Body of pancreas (tissue), 4 donors: ENCODE data around the gene RNU6-1. TPM values are rescaled to one million over a fixed set of nuclear protein-coding genes. Genes with fewer than 3 reads are reported as not detected.
A peak's percentile ranks its signal among the peaks of the same experiment; 100 is the strongest.

Experiments
- ATAC-seq: fragments of 150-250 bp; one replicate; pipeline ENCODE4 v1.9.1; 2016
- DNase-seq, 4 donors: peaks; one replicate each; pipeline ENCODE4 v3.0.0-alpha.2; 2019
- H3K27ac ChIP-seq, 4 donors: fragments of 200-600 bp; sonication (generic); 1 replicate in 3 of 4; 2 replicates in 1 of 4; pipeline versions ENCODE4 v1.5.1 to v1.6.1; 2016 to 2019; ENCODE audit warnings: mild to moderate bottlenecking in 1 of 4, mixed read lengths in 1 of 4, moderate library complexity in 1 of 4
- H3K27me3 ChIP-seq, 2 donors: fragments of 200-600 bp; sonication (generic); one replicate each; pipeline ENCODE4 v1.6.0; 2016; ENCODE audit warnings: mild to moderate bottlenecking in 1 of 2
- H3K36me3 ChIP-seq, 2 donors: fragments of 200-600 bp; sonication (generic); replicated peaks in 1 of 2; 2 replicates each; pipeline ENCODE4 v1.5.1; 2016; ENCODE audit warnings: low read depth in 2 of 2; ENCODE audit not compliant: insufficient read depth in 1 of 2
- H3K4me1 ChIP-seq: fragments of 200-600 bp; sonication (generic); one replicate; pipeline ENCODE4 v1.6.0; 2016
- H3K4me3 ChIP-seq, 2 donors: fragments of 200-600 bp; sonication (generic); 1 replicate in 1 of 2; 2 replicates in 1 of 2; pipeline ENCODE4 v1.5.1; 2016 to 2019
- H3K9me3 ChIP-seq, 3 donors: fragments of 200-600 bp; sonication (generic); 1 replicate in 2 of 3; 2 replicates in 1 of 3; pipeline ENCODE4 v1.5.1; 2016
- POLR2A ChIP-seq, 3 donors: fragments of 450-650 bp; IDR thresholded peaks; one replicate each; pipeline ENCODE4 v1.6.1; 2016; ENCODE audit warnings: antibody characterized with exemption in 3 of 3, mild to moderate bottlenecking in 2 of 3
- WGBS, 2 donors: methylation state at CpG; one replicate each; pipeline ENCODE4 v1.1.5; 2017; 5-methylcytosine and 5-hydroxymethylcytosine counted together
- intact Hi-C: fragments of 100-400 bp; cut with DNase I; formaldehyde crosslinking; loops from one replicate; pipeline ENCODE4 v1.15.1; 2023
- total RNA-seq, 2 donors: library from RNA; depleted of rRNA; stranded (reverse); fragments of >200 nt; gene quantifications; one replicate each; pipeline ENCODE4 v1.1.0, GENCODE V29; 2016
- TF ChIP-seq, protein P1 (sequence below), 7 experiments: fragments of 450-650 bp in 4 of 7; fragments of 200-600 bp in 3 of 7; sonication (generic) in 3 of 7; IDR thresholded peaks; one replicate each; pipeline ENCODE4 v1.5.1; 2016 to 2019; ENCODE audit warnings: antibody characterized with exemption in 7 of 7

The RNU6-1 gene
- total RNA-seq, 2 donors from 2014 or later = not detected

DNA sequence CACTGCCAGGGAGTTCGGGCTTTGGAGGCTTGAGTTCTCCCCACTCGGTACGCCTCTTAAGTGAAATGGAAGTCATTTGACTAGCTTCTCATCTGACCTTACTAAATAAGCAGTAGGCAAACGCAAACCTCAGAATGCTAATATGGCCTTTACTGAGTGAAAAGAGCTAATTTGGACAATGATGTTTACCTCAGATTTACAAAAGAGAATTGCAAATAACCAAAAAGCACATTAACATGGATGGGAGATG is 1.6 kb upstream of the RNU6-1 start:
- intact Hi-C loops = no loop called here
- peaks cover 19% of the 10 kb centered on the region for H3K4me1 ChIP-seq
- no peaks in the 10 kb centered on the region for H3K9me3 ChIP-seq
- ATAC-seq (no peak), DNase-seq (no peak)
- no peak overlapping the region for H3K27ac ChIP-seq
- no peak for TF ChIP-seq POLR2A (IDR thresholded peaks at IDR 0.05)
- TF ChIP-seq, protein P1, sequence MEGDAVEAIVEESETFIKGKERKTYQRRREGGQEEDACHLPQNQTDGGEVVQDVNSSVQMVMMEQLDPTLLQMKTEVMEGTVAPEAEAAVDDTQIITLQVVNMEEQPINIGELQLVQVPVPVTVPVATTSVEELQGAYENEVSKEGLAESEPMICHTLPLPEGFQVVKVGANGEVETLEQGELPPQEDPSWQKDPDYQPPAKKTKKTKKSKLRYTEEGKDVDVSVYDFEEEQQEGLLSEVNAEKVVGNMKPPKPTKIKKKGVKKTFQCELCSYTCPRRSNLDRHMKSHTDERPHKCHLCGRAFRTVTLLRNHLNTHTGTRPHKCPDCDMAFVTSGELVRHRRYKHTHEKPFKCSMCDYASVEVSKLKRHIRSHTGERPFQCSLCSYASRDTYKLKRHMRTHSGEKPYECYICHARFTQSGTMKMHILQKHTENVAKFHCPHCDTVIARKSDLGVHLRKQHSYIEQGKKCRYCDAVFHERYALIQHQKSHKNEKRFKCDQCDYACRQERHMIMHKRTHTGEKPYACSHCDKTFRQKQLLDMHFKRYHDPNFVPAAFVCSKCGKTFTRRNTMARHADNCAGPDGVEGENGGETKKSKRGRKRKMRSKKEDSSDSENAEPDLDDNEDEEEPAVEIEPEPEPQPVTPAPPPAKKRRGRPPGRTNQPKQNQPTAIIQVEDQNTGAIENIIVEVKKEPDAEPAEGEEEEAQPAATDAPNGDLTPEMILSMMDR (IDR thresholded peaks at IDR 0.05) = no peak
- 45 to 56% methylated on average over 4 of the region's 4 CpGs for WGBS, 2 donors
- no peaks in the 10 kb centered on the region for H3K27me3 ChIP-seq
- no peaks in the 10 kb centered on the region for H3K36me3 ChIP-seq
- H3K4me3 ChIP-seq = no peak overlapping the region

DNA sequence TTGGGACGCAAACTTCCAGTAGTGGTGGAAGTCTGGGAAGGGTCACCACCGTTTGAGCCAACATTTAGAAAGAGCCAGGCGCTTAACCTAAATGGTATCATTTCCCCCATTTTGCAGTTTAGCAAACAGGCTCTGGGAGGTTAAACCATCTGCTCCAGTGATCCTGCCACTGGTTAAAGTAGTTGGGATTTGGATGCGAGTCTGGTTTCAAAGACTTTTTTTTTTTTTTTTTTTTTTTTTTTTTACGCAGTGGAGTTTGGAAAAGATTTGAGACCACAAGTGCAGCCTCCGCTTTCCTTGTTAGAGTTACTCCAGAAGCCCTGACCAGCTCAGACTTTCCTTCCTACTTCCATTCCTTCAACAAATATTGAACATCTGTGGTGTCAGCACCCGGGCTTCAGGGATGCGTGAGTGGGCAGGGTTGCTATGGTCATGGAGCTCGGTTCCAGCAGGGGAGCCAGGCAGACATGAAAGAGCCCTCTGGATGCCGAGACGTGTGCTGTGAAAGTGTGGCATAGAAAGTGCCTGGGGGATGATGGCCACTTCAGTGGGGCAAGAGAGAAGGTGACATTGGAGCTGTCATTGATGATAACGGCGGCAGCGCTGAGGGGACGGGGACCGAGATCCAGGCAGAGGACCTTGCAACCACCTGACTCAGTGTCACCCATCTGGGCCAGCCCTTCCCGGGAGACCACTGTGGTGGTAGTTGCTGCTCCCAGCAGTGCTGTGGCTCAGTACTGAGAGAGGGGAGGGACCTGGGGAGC is 1.1 kb upstream of the RNU6-1 start:
- Histone ChIP-seq H3K36me3 (no peaks in the 10 kb centered on the region), H3K27me3 (peaks cover 0 to 2% of the 10 kb centered on the region in 2 donors), H3K4me3 (peak overlapping the region; percentile 59 to 94), H3K27ac (peak overlapping the region; percentile 96 to 98 (median 97)), H3K4me1 (peaks cover 24% of the 10 kb centered on the region), H3K9me3 (no peaks in the 10 kb centered on the region)
- DNase-seq (peak; percentile 38 to 57 (median 50)), ATAC-seq (peak; percentile 5)
- TF ChIP-seq, protein P1 (IDR thresholded peaks at IDR 0.05) = no peak
- TF ChIP-seq POLR2A (IDR thresholded peaks at IDR 0.05) = no peak
- intact Hi-C loops = no loop called here
- WGBS, 2 donors = 0 to 2% methylated on average over 9 to 17 of the region's 17 CpGs

DNA sequence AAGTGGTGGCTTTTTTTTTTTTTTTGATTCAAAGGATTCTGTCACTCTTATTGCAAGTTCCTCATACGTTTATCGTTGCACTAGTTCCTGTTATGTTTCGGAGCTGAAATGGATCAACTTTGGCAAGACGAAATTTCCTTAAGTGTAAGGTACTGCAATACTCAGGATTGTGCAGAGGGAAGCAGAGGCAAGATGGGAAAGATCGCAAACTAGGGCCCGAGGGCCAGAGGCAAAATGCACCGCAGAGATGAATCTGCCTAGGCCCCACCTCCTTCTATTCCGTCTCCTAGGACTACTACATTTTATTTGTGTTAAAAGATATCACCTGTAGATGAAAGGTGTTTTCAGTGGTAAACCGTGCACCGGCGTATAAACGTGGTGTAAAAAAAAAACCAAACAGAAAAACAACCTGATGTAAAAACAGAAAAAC is 331 bp downstream of the RNU6-1 start:
- Histone ChIP-seq H3K9me3 (no peaks in the 10 kb centered on the region), H3K36me3 (no peaks in the 10 kb centered on the region), H3K4me3 (no peak overlapping the region), H3K4me1 (peaks cover 38% of the 10 kb centered on the region), H3K27ac (peak overlapping the region; percentile 96 to 98 (median 97)), H3K27me3 (peaks cover 0 to 16% of the 10 kb centered on the region in 2 donors)
- TF ChIP-seq POLR2A (IDR thresholded peaks at IDR 0.05) = no peak
- TF ChIP-seq, protein P1 (IDR thresholded peaks at IDR 0.05) = no peak
- DNase-seq (no peak), ATAC-seq (peak; percentile 13)
- intact Hi-C loops = loop anchor here (10.0 kb wide), 1 partner anchor 885 kb away; no protein-coding TSS in a partner anchor
- 5 to 6% methylated on average over 12 of the region's 12 CpGs for WGBS, 2 donors

DNA sequence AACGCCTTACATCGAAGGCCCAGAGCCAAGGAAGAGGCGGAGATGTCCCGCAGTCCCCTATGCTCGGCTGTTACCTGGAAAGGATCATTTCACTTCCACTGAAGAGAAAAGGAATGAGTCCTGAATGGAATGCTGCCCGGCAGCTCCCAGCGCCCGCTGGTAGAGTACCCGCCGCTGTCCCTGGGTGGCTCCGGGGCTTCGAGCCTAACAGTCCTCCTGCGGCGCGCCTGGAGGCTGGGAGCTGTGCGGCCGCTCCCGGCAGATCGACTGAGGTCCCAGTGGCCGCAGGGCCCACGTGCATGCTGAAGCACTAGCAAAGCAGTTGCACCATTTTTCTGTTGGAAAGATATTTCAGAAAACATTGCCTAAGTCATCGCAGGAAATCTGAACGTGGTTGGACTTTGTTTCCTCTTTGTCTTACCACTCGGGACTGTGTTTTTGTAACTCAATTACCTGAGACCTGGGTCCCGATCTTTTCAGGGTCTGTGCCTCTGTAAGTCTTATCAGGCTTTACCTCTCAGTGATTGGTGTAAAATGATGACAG is 984 bp downstream of the RNU6-1 start:
- no peaks in the 10 kb centered on the region for H3K9me3 ChIP-seq
- peak overlapping the region; percentile 18 to 97 (median 76) for H3K27ac ChIP-seq
- peak; percentile 30 for ATAC-seq
- H3K4me1 ChIP-seq = peaks cover 43% of the 10 kb centered on the region
- 21 to 28% methylated on average over 10 to 21 of the region's 25 CpGs for WGBS, 2 donors
- intact Hi-C loops = loop anchor here (10.0 kb wide), 1 partner anchor 884 kb away; no protein-coding TSS in a partner anchor
- TF ChIP-seq, protein P1 (IDR thresholded peaks at IDR 0.05) = peak in 3 of 7 experiments; percentile 16 to 37 (median 22)
- peak; percentile 27 to 54 (median 51) for TF ChIP-seq POLR2A (IDR thresholded peaks at IDR 0.05)
- no peak overlapping the region for H3K4me3 ChIP-seq
- DNase-seq = peak; percentile 61 to 79 (median 74)
- no peaks in the 10 kb centered on the region for H3K36me3 ChIP-seq
- H3K27me3 ChIP-seq = peaks cover 0 to 18% of the 10 kb centered on the region in 2 donors
